ENCODE data around the gene SCAMP2.

DNA sequence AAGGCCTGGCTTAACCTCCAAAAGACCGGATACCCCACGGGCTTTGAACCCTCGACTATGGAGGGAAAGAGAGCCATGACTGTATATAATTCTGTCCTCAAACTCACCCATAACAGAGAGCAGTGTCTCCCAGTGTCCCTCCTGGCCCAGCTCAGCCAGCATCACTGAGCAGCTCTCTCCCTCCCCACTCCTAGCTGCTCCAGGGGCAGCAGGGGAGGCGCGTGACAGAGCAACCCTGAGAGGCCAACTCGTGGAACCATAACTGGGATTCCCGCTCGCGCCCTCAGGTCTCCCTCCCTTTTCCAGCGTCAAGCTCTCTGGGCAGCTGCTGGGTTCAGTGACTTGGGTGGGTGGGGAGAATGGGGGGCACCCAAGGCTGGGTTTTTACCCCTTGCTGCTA lies 47.3 kb downstream of the SCAMP2 start:
- TF ChIP-seq CTCF (IDR thresholded peaks at IDR 0.05) (no peak), POLR2A (IDR thresholded peaks at IDR 0.05) (no peak)
